ENCODE results near the gene COA7.

DNA sequence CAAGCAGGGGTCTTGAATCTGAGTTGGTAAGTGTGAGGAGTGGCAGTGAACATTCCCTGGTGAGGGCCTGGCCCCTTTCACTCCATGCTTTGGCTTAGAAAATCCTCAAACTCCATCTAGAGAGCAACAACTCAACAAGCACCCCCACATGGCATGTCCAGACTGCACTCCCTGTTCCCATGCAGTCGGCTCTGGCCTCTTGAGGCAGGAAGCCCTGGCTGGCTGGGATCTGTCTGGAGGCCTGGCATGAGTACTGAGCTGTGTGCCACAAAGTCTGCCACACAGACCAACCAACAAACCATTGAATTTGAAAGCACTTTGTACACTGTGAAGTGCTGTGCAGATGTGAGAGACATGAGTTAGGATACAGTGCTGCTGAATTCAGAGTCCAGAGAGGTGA lies 25.2 kb downstream of the COA7 start:
- TF ChIP-seq, protein P1, sequence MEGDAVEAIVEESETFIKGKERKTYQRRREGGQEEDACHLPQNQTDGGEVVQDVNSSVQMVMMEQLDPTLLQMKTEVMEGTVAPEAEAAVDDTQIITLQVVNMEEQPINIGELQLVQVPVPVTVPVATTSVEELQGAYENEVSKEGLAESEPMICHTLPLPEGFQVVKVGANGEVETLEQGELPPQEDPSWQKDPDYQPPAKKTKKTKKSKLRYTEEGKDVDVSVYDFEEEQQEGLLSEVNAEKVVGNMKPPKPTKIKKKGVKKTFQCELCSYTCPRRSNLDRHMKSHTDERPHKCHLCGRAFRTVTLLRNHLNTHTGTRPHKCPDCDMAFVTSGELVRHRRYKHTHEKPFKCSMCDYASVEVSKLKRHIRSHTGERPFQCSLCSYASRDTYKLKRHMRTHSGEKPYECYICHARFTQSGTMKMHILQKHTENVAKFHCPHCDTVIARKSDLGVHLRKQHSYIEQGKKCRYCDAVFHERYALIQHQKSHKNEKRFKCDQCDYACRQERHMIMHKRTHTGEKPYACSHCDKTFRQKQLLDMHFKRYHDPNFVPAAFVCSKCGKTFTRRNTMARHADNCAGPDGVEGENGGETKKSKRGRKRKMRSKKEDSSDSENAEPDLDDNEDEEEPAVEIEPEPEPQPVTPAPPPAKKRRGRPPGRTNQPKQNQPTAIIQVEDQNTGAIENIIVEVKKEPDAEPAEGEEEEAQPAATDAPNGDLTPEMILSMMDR (IDR thresholded peaks at IDR 0.05) = no peak
- TF ChIP-seq POLR2A (IDR thresholded peaks at IDR 0.05) = no peak
